VCaP (cell line): ENCODE results near the gene ADIPOR1.
"Not testable (repeated sequence)": the region's sequence is repeated elsewhere in the genome, so short reads cannot be mapped to it uniquely, and the experiment has no call there.

Experiments used
- H3K27ac ChIP-seq: fragments of 450-650 bp; 2 replicates; pipeline ENCODE4 v1.5.1; 2017
- TF ChIP-seq, protein P1 (sequence below): fragments of 450-650 bp; conservative IDR thresholded peaks from 2 replicates; pipeline ENCODE4 v1.5.1; 2017; ENCODE audit warnings: mild to moderate bottlenecking, moderate library complexity

The ADIPOR1 gene

DNA sequence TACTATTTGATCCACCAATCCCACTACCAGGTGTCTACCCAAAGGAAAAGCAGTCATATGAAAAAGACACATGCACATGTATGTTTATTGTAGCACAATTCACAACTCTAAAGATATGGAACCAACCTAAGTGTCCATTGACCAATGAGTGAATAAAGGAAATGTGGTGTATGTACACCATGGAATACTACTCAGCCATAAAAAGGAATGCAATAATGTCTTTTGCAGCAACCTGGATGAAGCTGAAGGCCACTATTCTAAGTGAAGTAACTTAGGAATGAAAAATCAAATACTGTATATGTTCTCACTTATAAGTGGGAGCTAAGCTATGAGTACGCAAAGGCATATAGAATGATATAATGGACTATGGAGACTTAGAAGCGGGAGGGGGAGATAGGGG lies 12.6 kb downstream of the ADIPOR1 start:
- TF ChIP-seq, protein P1, sequence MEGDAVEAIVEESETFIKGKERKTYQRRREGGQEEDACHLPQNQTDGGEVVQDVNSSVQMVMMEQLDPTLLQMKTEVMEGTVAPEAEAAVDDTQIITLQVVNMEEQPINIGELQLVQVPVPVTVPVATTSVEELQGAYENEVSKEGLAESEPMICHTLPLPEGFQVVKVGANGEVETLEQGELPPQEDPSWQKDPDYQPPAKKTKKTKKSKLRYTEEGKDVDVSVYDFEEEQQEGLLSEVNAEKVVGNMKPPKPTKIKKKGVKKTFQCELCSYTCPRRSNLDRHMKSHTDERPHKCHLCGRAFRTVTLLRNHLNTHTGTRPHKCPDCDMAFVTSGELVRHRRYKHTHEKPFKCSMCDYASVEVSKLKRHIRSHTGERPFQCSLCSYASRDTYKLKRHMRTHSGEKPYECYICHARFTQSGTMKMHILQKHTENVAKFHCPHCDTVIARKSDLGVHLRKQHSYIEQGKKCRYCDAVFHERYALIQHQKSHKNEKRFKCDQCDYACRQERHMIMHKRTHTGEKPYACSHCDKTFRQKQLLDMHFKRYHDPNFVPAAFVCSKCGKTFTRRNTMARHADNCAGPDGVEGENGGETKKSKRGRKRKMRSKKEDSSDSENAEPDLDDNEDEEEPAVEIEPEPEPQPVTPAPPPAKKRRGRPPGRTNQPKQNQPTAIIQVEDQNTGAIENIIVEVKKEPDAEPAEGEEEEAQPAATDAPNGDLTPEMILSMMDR, result no peak

GRCh38 chr1:202944438-202944921 lies 13.6 kb downstream of the ADIPOR1 start:
- TF ChIP-seq, protein P1, result no peak
- H3K27ac ChIP-seq, result no peak overlapping the region

More for the DNA sequence above, 12.6 kb downstream of the ADIPOR1 start:
- no peak overlapping the region for H3K27ac ChIP-seq

DNA sequence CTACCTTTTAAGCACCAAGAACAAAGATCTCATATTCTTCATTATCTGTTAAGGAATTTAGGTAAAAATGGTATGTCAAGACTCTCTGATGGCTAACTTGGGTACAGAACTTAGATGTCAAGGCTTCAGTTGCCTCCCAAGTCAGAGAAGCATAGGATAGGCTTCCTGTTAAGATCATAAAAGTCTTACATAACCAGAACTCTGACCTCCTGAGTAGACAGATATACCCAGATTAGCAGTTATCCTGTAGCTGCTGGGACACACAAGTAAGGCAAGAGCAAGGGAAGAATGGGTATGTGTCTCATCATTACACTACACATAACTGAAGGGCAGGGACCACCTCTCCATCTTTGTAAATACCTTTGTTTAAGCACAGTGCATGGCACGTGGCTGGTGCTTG lies 15.7 kb downstream of the ADIPOR1 start:
- TF ChIP-seq, protein P1, result no peak
- no peak overlapping the region for H3K27ac ChIP-seq

DNA sequence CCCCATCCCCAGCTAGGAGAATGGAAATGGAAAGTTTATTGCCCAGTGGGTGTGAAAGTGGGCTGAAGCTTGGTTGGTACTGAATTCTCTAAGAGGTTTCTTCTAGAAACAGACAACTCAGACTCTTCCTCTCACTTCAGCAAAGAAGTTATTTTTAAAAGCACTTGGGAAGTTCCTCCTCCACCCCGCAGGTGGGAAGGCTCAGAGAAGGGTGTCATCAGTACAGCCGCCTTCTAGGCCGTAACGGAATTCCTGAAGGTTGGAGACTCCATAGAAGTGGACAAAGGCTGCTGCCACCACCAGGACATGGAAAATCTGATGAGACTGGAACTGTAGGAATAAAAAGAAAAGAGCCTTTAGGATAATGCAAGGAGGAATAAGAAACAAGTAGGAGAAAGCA lies 16.7 kb downstream of the ADIPOR1 start:
- TF ChIP-seq, protein P1, result no peak

DNA sequence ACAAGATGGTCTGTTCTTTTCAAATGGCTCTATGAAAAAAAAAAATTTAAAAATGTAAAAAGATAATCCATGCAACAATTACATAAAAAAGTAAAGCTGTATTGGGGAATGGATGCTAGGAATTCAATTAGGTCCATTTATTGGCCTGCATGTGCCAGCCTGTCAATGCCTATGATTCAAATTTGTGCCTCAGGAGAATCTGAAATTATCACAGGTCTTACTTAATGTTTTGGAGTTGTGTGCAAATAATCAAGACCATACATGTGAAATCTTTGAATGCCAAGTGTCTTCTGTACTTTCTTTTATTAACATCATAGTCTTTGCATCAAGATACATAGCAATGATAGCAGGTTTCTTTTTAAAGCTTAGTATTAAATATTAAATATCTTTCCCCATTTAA lies 17.6 kb downstream of the ADIPOR1 start:
- H3K27ac ChIP-seq, result no peak overlapping the region
- TF ChIP-seq, protein P1, result no peak

More for the DNA sequence above, 16.7 kb downstream of the ADIPOR1 start:
- H3K27ac ChIP-seq, result no peak overlapping the region

DNA sequence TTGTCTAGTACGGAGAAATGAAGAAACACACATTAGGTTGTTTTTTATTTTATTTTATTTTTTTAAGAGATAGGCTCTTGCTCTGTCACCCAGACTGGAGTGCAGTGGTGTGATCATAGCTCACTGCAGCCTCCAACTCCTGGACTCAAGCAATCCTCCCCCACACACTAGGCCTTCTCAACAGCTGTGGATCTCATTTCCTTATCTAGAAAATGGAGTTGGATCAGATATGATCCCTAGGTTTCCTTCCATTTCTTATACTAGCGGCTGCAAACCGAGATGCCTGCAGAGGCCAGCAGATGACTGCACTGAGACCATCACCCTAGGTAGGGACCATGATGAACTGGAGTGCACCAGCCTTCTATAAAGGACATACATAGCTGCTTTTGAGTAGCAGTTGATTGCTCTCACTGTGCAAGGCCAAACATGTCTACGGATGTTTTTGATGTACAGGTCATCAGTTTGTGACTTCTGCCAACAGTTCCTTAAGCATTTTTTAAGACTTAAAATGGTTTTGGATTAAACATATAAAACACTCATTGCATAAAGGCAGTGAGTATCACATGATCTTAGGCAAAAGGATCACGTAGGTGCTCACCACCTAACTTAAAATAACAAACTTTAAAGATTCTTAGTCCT lies 19.7 kb downstream of the ADIPOR1 start:
- no peak overlapping the region for H3K27ac ChIP-seq
- TF ChIP-seq, protein P1, result no peak

GRCh38 chr1:202936409-202936808 lies 21.7 kb downstream of the ADIPOR1 start:
- H3K27ac ChIP-seq, result not testable (repeated sequence)

DNA sequence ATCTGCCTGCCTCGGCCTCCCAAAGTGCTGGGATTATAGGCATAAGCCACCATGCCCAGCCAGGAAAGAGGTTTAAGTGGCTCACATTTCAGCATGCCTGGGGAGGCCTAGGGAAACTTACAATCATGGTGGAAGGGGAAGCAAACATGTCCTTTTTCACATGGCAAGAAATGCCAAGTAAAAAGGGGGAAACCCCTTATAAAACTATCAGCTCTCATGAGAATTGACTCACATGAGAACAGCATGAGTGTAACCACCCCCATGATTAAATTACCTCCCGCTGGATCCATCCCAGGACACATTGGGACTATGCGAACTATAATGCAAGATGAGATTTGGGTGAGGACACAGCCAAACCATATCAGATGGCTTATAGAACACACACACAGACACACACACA lies 22.3 kb downstream of the ADIPOR1 start:
- H3K27ac ChIP-seq, result no peak overlapping the region
- TF ChIP-seq, protein P1, result no peak
